Mammary epithelial cell (primary cell): ENCODE results near the gene NOTCH3.

Experiments
- EZH2 ChIP-seq: IDR thresholded peaks from 2 replicates; pipeline ENCODE4 v1.6.1; 2012; ENCODE audit warnings: low read length, inconsistent platforms, borderline replicate concordance
- TF ChIP-seq, protein P1 (sequence below), 2 donors: IDR thresholded peaks in 1 of 2; conservative IDR thresholded peaks in 1 of 2; 2 replicates each; pipeline ENCODE4 v1.5.1; 2011 to 2012; ENCODE audit warnings: inconsistent platforms in 2 of 2, low read length in 2 of 2, mild to moderate bottlenecking in 2 of 2, control low read depth in 1 of 2, low read depth in 1 of 2; ENCODE audit not compliant: insufficient read depth in 1 of 2; ENCODE audit errors: extremely low read depth in 1 of 2

DNA sequence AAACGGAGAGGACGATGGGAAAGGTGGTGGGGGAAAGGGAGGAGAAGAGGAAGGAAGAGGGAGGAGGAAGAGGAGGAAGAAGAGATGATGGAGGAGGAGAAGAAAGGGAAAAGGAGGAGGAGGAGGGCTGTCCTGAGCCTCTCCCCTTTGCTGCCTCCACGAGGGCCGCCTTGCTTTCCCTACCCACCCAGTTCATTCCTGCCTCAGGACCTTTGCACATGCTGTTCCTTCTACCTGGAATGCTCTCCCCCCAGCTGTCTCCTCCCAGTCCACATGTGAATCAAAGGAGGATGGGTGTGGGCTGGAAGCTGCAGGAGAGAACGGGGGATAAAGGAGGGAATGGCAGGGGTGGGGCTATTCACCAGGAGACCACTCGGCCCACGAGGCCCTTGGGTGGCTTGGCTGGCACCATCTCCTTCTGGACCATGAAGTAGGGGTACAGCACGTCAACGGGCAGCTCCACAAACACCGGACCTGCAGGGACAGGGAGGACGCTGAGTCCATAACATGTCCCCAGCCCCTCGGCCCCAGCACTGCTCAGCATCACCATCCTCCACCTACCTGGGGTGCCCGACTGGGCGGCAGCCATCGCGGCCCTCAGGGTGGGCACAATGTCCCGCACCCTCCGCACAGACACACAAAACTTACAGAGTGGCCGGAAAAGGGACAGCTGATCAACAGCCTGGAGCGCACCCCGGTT lies 78.3 kb downstream of the NOTCH3 start:
- TF ChIP-seq, protein P1, sequence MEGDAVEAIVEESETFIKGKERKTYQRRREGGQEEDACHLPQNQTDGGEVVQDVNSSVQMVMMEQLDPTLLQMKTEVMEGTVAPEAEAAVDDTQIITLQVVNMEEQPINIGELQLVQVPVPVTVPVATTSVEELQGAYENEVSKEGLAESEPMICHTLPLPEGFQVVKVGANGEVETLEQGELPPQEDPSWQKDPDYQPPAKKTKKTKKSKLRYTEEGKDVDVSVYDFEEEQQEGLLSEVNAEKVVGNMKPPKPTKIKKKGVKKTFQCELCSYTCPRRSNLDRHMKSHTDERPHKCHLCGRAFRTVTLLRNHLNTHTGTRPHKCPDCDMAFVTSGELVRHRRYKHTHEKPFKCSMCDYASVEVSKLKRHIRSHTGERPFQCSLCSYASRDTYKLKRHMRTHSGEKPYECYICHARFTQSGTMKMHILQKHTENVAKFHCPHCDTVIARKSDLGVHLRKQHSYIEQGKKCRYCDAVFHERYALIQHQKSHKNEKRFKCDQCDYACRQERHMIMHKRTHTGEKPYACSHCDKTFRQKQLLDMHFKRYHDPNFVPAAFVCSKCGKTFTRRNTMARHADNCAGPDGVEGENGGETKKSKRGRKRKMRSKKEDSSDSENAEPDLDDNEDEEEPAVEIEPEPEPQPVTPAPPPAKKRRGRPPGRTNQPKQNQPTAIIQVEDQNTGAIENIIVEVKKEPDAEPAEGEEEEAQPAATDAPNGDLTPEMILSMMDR (conservative IDR thresholded peaks at IDR 0.05 in 1 of 2, IDR thresholded peaks at IDR 0.05 in 1 of 2; ENCODE audit: extremely low read depth in 1 of 2, insufficient read depth in 1 of 2, low read depth in 1 of 2, low read length in 2 of 2) = no peak
- no peak for TF ChIP-seq EZH2
